Activated CD4-positive, CD25-positive, alpha-beta regulatory T cell treated with anti-CD3 and anti-CD28 coated beads, Interleukin-2, amount 50 U/mL, for 16 hours (primary cell): ENCODE data around the gene ELOVL6.
"Not testable (repeated sequence)": the region's sequence is repeated elsewhere in the genome, so short reads cannot be mapped to it uniquely, and the experiment has no call there.

Experiments
- DNase-seq: peaks from one replicate; pipeline ENCODE4 v3.0.0-alpha.2; 2020; ENCODE audit warnings: low read depth, low spot score

Gene ELOVL6

GRCh38 chr4:110075083-110075738 is 123.2 kb downstream of the ELOVL6 start:
- DNase-seq = no peak

- DNase-seq = no peak
Observed at GRCh38 chr4:110074570-110074969, 123.8 kb downstream of the ELOVL6 start.

- DNase-seq = no peak
Observed at GRCh38 chr4:110073053-110073845, 125.2 kb downstream of the ELOVL6 start.

- no peak for DNase-seq
Observed at GRCh38 chr4:110071466-110071865, 126.9 kb downstream of the ELOVL6 start.

- DNase-seq = no peak
Observed at GRCh38 chr4:110068248-110068647, 130.2 kb downstream of the ELOVL6 start.

GRCh38 chr4:110064934-110065333 is 133.5 kb downstream of the ELOVL6 start:
- no peak for DNase-seq

GRCh38 chr4:110064295-110064694 is 134.1 kb downstream of the ELOVL6 start:
- DNase-seq = no peak

- DNase-seq = no peak
Observed at GRCh38 chr4:110062166-110062565, 136.2 kb downstream of the ELOVL6 start.

GRCh38 chr4:110061076-110061475 is 137.3 kb downstream of the ELOVL6 start:
- no peak for DNase-seq

GRCh38 chr4:110059556-110060191 is 138.7 kb downstream of the ELOVL6 start:
- DNase-seq = no peak

- DNase-seq = no peak
Observed at GRCh38 chr4:110058677-110059076, 139.7 kb downstream of the ELOVL6 start.

- DNase-seq = no peak
Observed at GRCh38 chr4:110055158-110055768, 143.2 kb downstream of the ELOVL6 start.

GRCh38 chr4:110049951-110050925 is 148.2 kb downstream of the ELOVL6 start:
- peak; percentile 16 for DNase-seq

- DNase-seq = no peak
Observed at GRCh38 chr4:110046588-110047049, 151.8 kb downstream of the ELOVL6 start.

GRCh38 chr4:110042545-110043517 is 155.6 kb downstream of the ELOVL6 start:
- no peak for DNase-seq

- DNase-seq = no peak
Observed at GRCh38 chr4:110041735-110042134, 156.7 kb downstream of the ELOVL6 start.

- not testable (repeated sequence) for DNase-seq
Observed at GRCh38 chr4:110039164-110039563, 159.3 kb downstream of the ELOVL6 start.

GRCh38 chr4:110034026-110034393 is 164.4 kb downstream of the ELOVL6 start:
- no peak for DNase-seq

GRCh38 chr4:110033355-110034025 is 164.9 kb downstream of the ELOVL6 start:
- no peak for DNase-seq
